Mucosa of rectum (tissue), 2 donors: ENCODE results near the gene SETD4.
A peak's percentile ranks its signal among the peaks of the same experiment; 100 is the strongest.

Experiments
- H3K27ac ChIP-seq, 2 donors: one replicate each; pipeline ENCODE4 v1.7.0; 2013; ENCODE audit warnings: inconsistent platforms in 2 of 2, low read depth in 2 of 2, low read length in 2 of 2
- H3K27me3 ChIP-seq, 2 donors: one replicate each; pipeline ENCODE4 v1.7.0; 2013; ENCODE audit warnings: low read length in 2 of 2; ENCODE audit not compliant: control insufficient read depth in 2 of 2, insufficient read depth in 2 of 2
- H3K36me3 ChIP-seq, 2 donors: one replicate each; pipeline ENCODE4 v1.7.0; 2013; ENCODE audit warnings: low read length in 2 of 2; ENCODE audit not compliant: control insufficient read depth in 2 of 2, insufficient read depth in 2 of 2
- H3K4me1 ChIP-seq, 2 donors: one replicate each; pipeline ENCODE4 v1.7.0; 2013; ENCODE audit warnings: low read length in 2 of 2, mild to moderate bottlenecking in 1 of 2; ENCODE audit not compliant: control insufficient read depth in 2 of 2, insufficient read depth in 2 of 2
- H3K4me3 ChIP-seq, 2 donors: one replicate each; pipeline ENCODE4 v1.7.0; 2013; ENCODE audit warnings: low read length in 2 of 2
- H3K9ac ChIP-seq, 2 donors: one replicate each; pipeline ENCODE4 v1.7.0; 2013; ENCODE audit warnings: low read length in 2 of 2, low read depth in 1 of 2, mild to moderate bottlenecking in 1 of 2
- H3K9me3 ChIP-seq, 2 donors: one replicate each; pipeline ENCODE4 v1.7.0; 2013; ENCODE audit warnings: low read length in 2 of 2; ENCODE audit not compliant: control insufficient read depth in 2 of 2
- donor health status: healthy.
- donor health status: Normal muscosa, but diverticular disease.

Gene SETD4

DNA sequence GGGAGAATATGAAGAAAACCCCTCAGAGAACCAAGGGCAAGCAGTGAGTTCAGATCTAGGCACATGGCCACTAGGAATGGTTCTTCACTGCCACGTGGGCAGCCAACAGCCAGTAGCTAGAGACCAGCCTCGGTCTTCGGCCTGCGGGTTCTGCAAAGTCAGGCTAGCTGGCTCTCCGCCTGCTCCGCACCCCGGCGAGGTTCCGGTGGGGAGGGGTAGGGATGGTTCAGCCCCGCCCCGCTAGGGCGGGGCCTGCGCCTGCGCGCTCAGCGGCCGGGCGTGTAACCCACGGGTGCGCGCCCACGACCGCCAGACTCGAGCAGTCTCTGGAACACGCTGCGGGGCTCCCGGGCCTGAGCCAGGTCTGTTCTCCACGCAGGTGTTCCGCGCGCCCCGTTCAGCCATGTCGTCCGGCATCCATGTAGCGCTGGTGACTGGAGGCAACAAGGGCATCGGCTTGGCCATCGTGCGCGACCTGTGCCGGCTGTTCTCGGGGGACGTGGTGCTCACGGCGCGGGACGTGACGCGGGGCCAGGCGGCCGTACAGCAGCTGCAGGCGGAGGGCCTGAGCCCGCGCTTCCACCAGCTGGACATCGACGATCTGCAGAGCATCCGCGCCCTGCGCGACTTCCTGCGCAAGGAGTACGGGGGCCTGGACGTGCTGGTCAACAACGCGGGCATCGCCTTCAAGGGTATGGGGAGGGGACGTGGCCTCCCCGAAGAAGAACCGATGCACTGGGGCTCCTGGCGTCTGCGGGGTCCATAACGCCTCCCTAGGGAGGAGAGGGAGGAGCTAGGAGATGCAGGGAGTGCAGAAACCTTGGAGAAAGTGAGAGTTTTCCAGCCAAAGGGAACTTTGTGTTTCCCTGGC lies 9.6 kb upstream of the SETD4 start, which contains the start of gene CBR1:
TSS of gene CBR1 (plus strand) at position 312 of the 871 bp plus-strand sequence. CDS start at position 404, 92 bp downstream.
- Histone ChIP-seq H3K4me1 (peaks cover 12 to 34% of the 10 kb centered on the region in 2 donors), H3K9me3 (no peaks in the 10 kb centered on the region), H3K27me3 (no peaks in the 10 kb centered on the region), H3K27ac (peak within 1 kb of the TSS; percentile 80 to 85), H3K4me3 (peak within 1 kb of the TSS; percentile 86 to 90), H3K36me3 (peaks cover 0 to 14% of the 10 kb centered on the region in 2 donors), H3K9ac (peak within 1 kb of the TSS; percentile 81 to 86)

DNA sequence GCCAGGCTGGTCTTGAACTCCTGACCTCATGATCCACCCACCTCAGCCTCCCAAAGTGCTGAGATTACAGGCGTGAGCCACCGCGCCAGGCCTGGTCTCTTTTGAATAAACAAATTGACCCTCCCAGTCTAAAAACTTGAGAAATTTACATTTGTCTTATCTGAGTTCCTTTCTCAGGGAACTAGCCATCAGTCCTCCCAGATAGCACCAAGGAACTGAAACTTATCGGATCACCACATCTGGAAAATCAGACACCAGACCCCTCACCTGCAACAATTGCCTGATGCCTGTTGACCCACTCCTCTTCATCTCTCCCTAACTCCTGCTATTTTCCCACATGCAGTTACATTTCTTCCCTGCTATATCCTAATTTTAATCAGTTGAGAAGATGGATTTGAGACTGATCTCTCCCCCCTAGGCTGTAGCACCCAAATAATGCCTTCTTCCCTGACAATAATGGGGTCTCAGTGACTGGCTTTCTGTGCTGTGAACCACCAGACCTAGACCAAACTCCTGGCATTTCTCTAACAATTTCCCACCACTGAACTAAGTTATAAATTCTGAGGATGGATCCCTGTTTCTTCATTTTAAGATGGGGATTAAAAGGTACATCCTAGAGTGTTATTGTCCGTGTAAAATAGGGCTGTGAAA lies 8.5 kb upstream of the SETD4 start:
- Histone ChIP-seq H3K4me1 (peaks cover 12 to 34% of the 10 kb centered on the region in 2 donors), H3K27me3 (no peaks in the 10 kb centered on the region), H3K9me3 (no peaks in the 10 kb centered on the region), H3K9ac (no peak overlapping the region), H3K27ac (peak overlapping the region in 1 of 2 donors; percentile 85), H3K4me3 (peak overlapping the region in 1 of 2 donors; percentile 86), H3K36me3 (peaks cover 0 to 11% of the 10 kb centered on the region in 2 donors)

GRCh38 chr21:36065497-36066036 lies 5.2 kb upstream of the SETD4 start:
- Histone ChIP-seq H3K27ac (peak overlapping the region; percentile 2 to 65), H3K4me3 (peak overlapping the region in 1 of 2 donors; percentile 55), H3K4me1 (peaks cover 3 to 26% of the 10 kb centered on the region in 2 donors), H3K9ac (no peak overlapping the region), H3K36me3 (no peaks in the 10 kb centered on the region), H3K27me3 (no peaks in the 10 kb centered on the region), H3K9me3 (no peaks in the 10 kb centered on the region)

DNA sequence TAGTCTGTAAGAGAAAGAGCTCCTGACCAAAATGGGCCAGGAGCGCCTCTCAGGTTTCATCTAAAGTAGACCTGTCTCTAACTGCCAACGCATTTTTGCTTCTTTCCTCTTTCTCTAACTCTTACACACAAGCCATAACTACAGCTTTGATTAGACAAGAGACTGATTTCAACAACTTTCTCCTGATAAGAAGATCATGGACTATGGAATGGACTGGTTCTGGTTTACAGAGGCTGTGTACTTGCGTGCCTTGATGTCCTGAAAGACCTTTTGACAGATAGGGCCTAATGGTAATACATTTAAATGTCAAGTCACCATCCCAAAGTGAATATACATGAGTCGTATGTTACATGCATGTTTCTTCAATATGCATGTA lies 3.7 kb upstream of the SETD4 start:
- peaks cover 3 to 16% of the 10 kb centered on the region in 2 donors for H3K4me1 ChIP-seq
- H3K36me3 ChIP-seq, result no peaks in the 10 kb centered on the region
- H3K27me3 ChIP-seq, result no peaks in the 10 kb centered on the region
- no peak overlapping the region for H3K9ac ChIP-seq
- no peak overlapping the region for H3K4me3 ChIP-seq
- no peaks in the 10 kb centered on the region for H3K9me3 ChIP-seq
- H3K27ac ChIP-seq, result no peak overlapping the region

DNA sequence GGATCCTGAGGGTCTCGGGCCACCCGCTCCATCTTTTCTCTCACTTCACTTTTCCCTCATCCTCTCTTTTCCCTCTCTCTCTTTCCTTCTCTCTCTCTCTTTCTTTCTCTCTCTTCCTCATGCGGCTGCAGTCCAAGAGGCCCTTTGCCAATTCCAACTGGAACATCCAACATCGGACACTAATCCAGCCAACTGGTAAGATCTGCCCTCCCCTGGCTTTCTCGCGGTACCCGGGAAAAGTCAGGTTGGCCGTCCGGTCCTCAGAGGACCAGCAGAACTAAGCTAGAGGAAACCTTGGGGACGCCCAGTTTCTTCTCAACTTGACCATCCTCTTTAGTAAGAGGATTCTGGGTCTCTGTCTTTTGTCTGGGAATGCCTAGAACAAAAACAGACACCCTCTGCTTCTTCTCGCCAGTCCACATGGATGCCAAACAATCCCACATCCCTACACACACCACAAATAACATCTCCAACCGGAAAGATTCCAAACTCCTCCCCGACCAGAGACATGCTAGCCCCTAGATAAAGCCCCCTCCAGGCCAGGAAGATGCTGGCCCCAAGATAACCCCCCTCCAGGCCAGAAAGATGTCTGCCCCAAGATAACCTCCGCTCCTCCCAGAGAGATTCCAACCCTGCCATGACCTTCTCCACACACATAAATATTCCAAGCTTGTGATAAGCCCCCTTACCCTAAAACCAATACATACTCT lies 3.2 kb upstream of the SETD4 start:
- peaks cover 3 to 16% of the 10 kb centered on the region in 2 donors for H3K4me1 ChIP-seq
- no peak overlapping the region for H3K4me3 ChIP-seq
- no peak overlapping the region for H3K27ac ChIP-seq
- H3K36me3 ChIP-seq, result no peaks in the 10 kb centered on the region
- H3K9ac ChIP-seq, result no peak overlapping the region
- no peaks in the 10 kb centered on the region for H3K27me3 ChIP-seq
- no peaks in the 10 kb centered on the region for H3K9me3 ChIP-seq

DNA sequence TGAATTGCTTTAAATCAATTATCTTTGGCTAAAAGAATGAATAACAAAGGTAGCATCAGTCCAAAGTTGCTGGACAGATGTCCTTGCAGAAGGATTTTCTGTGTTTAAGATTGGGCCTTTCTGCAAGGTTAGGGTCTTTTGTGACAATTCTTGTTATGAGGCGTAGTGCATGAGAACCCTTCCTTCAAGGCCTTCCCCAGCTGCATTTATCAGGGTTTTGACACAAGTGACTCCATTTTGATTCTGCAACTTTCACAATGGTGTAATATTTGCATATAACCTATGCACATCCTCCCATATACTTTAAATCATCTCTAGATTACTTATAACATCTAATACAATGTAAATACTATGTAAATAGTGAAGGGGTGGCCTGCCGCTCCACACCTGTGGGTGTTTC lies 1.1 kb upstream of the SETD4 start:
- Histone ChIP-seq H3K27ac (no peak overlapping the region), H3K4me3 (no peak overlapping the region), H3K9ac (no peak overlapping the region), H3K36me3 (peaks cover 16 to 18% of the 10 kb centered on the region in 2 donors), H3K4me1 (peaks cover 3 to 9% of the 10 kb centered on the region in 2 donors), H3K27me3 (no peaks in the 10 kb centered on the region), H3K9me3 (no peaks in the 10 kb centered on the region)

GRCh38 chr21:36059823-36060158 lies 535 bp downstream of the SETD4 start:
- peaks cover 0 to 3% of the 10 kb centered on the region in 2 donors for H3K4me1 ChIP-seq
- no peaks in the 10 kb centered on the region for H3K9me3 ChIP-seq
- H3K27me3 ChIP-seq, result no peaks in the 10 kb centered on the region
- H3K4me3 ChIP-seq, result peak overlapping the region; percentile 88 to 99
- H3K27ac ChIP-seq, result peak overlapping the region; percentile 93 to 95
- peaks cover 33% of the 10 kb centered on the region in 2 donors for H3K36me3 ChIP-seq
- H3K9ac ChIP-seq, result peak overlapping the region; percentile 78 to 79

DNA sequence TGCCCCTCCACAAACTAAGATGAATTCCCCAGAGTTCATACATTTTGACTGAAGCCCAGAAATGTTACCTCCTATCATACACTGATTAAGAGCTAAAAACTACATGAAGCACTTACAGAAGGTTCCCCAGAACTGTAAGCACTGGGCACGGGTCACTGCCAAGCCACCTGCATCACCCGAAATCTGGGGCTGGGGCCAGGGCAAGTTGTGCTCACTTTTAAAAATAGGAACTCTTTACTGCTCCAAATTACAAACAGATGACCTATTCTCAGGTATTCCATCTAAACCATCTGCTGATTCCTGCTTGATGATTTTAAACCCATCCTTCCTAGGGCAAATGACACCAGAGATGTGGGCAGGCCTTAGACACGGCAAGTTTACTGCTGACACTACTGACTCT lies 4.8 kb downstream of the SETD4 start:
- H3K36me3 ChIP-seq, result peaks cover 56 to 62% of the 10 kb centered on the region in 2 donors

DNA sequence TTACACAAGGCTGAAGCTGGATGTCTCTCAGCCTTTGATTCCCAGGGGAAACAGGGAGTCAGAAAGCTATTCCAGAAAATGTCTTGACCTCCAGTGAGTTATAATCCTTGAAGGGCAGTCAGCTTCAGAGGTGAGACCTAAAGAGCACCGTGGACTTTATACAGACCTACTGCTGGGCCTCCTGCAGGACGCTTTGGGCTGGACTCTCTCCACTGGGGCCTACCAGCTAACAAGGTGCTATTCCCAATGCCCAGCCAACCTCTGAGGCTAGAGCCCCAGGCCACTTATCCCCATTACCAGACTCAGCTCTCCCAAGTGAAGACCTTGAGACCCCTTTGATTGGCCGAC lies 6.6 kb downstream of the SETD4 start:
- H3K9ac ChIP-seq, result no peak overlapping the region
- H3K27me3 ChIP-seq, result no peaks in the 10 kb centered on the region
- no peaks in the 10 kb centered on the region for H3K9me3 ChIP-seq
- peaks cover 56 to 70% of the 10 kb centered on the region in 2 donors for H3K36me3 ChIP-seq
- H3K4me3 ChIP-seq, result no peak overlapping the region
- no peak overlapping the region for H3K27ac ChIP-seq
- H3K4me1 ChIP-seq, result no peaks in the 10 kb centered on the region

More for the DNA sequence above, 4.8 kb downstream of the SETD4 start:
- H3K27me3 ChIP-seq, result no peaks in the 10 kb centered on the region
- H3K9me3 ChIP-seq, result no peaks in the 10 kb centered on the region
- no peaks in the 10 kb centered on the region for H3K4me1 ChIP-seq
- no peak overlapping the region for H3K4me3 ChIP-seq
- no peak overlapping the region for H3K27ac ChIP-seq
- H3K9ac ChIP-seq, result no peak overlapping the region
